Transverse colon (tissue), 4 donors: ENCODE data around the gene TRIM46.

Experiments used
- CTCF ChIP-seq, 5 experiments: fragments of 200-600 bp in 3 of 5; fragments of 450-650 bp in 2 of 5; sonication (generic) in 3 of 5; IDR thresholded peaks; 1 replicate in 2 of 5; 2 replicates in 3 of 5; pipeline ENCODE4 v1.5.1; 2016 to 2017; ENCODE audit warnings: antibody characterized with exemption in 5 of 5, inconsistent platforms in 3 of 5, mild to moderate bottlenecking in 2 of 5, moderate library complexity in 1 of 5
- EP300 ChIP-seq: sonication (generic); formaldehyde crosslinking; IDR thresholded peaks from one replicate; pipeline ENCODE4 v1.6.1; 2017; ENCODE audit warnings: antibody characterized with exemption, low read depth
- POLR2A ChIP-seq: fragments of 450-650 bp; IDR thresholded peaks from one replicate; pipeline ENCODE4 v1.6.1; 2016; ENCODE audit warnings: antibody characterized with exemption, mild to moderate bottlenecking, moderate library complexity
- POLR2AphosphoS5 ChIP-seq, 3 donors: sonication (generic); formaldehyde crosslinking; IDR thresholded peaks; one replicate each; pipeline ENCODE4 v1.6.1; 2016; ENCODE audit warnings: antibody characterized with exemption in 3 of 3

DNA sequence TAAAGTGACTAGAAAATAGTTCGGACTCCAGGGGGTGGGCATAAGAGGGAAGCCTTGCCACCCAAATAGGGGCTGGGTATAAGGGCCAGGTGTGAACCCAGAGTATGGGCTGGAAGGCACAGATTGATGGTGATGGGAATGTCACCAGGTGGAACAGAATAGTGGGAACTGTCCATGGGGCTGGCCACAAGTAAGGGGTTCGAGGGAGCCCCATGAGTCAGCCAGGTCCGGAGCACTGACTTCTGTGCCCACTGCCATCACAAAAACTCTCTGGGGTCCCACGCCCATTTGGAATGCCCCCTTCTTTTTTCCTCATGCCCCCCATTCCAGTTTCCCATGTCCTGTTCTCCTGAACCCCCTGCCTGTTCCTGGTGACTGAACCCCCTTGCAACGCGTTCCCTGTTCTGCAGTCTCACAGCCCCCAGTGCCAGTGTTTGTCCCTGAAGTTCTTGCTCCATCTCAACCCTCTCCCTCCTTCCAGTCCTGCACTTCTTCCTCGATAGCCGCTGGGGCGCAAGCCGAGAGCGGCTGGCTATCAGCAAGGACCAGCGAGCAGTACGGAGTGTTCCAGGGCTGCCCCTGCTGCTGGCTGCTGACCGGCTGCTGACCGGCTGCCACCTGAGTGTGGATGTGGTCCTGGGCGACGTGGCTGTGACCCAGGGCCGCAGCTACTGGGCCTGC is 7.9 kb downstream of the TRIM46 start:
- TF ChIP-seq CTCF (IDR thresholded peaks at IDR 0.05): no peak
- TF ChIP-seq POLR2A: no peak
- no peak for TF ChIP-seq POLR2AphosphoS5 (IDR thresholded peaks at IDR 0.05)
- no peak for TF ChIP-seq EP300
